HCT116 (cell line): Measurements from ENCODE around the gene ACBD7.

Source experiments
- EZH2 ChIP-seq: fragments of 200-600 bp; sonication (generic); IDR thresholded peaks from 2 replicates; pipeline ENCODE4 v1.6.1; 2017; ENCODE audit warnings: antibody characterized with exemption, mixed run types
- FOSL1 ChIP-seq: IDR thresholded peaks from 2 replicates; pipeline ENCODE4 v1.6.1; 2012; ENCODE audit warnings: low read depth
- POLR2AphosphoS5 ChIP-seq: IDR thresholded peaks from 2 replicates; pipeline ENCODE4 v1.6.1; 2011; ENCODE audit warnings: mild to moderate bottlenecking, low read depth, low read length, moderate library complexity
- RAD21 ChIP-seq: IDR thresholded peaks from 2 replicates; pipeline ENCODE4 v1.6.1; 2012; ENCODE audit warnings: low read depth, mild to moderate bottlenecking
- TCF7L2 ChIP-seq: IDR thresholded peaks from 2 replicates; pipeline ENCODE4 v1.7.0; 2011; ENCODE audit warnings: borderline replicate concordance, inconsistent platforms; ENCODE audit not compliant: insufficient read depth, insufficient read length; ENCODE audit errors: extremely low read depth
- YY1 ChIP-seq: IDR thresholded peaks from 2 replicates; pipeline ENCODE4 v1.6.1; 2011; ENCODE audit warnings: low read length, low read depth, moderate library complexity, mild to moderate bottlenecking; ENCODE audit not compliant: insufficient replicate concordance; ENCODE audit errors: extremely low read depth
- ZNF274 ChIP-seq: fragments of 200-500 bp; sonication (Bioruptor generic); IDR thresholded peaks from 2 replicates; pipeline ENCODE4 v1.6.1; 2014; ENCODE audit warnings: mild to moderate bottlenecking, low read depth, low read length, inconsistent platforms
- TF ChIP-seq, protein P1 (sequence below), 3 experiments: fragments of 200-600 bp in 1 of 3; sonication (generic) in 1 of 3; IDR thresholded peaks in 2 of 3; conservative IDR thresholded peaks in 1 of 3; 2 replicates each; pipeline ENCODE4 v1.5.1; 2012 to 2017; ENCODE audit warnings: low read depth in 2 of 3, low read length in 2 of 3, antibody characterized with exemption in 1 of 3, borderline replicate concordance in 1 of 3, control low read depth in 1 of 3, mild to moderate bottlenecking in 1 of 3, mixed read lengths in 1 of 3, mixed run types in 1 of 3, moderate library complexity in 1 of 3; ENCODE audit not compliant: insufficient read depth in 1 of 3
- TF ChIP-seq, protein P2 (sequence below): IDR thresholded peaks from 2 replicates; pipeline ENCODE4 v1.6.1; 2012
- TF ChIP-seq, protein P3 (sequence below): IDR thresholded peaks from 2 replicates; pipeline ENCODE4 v1.6.1; 2012; ENCODE audit warnings: low read depth

DNA sequence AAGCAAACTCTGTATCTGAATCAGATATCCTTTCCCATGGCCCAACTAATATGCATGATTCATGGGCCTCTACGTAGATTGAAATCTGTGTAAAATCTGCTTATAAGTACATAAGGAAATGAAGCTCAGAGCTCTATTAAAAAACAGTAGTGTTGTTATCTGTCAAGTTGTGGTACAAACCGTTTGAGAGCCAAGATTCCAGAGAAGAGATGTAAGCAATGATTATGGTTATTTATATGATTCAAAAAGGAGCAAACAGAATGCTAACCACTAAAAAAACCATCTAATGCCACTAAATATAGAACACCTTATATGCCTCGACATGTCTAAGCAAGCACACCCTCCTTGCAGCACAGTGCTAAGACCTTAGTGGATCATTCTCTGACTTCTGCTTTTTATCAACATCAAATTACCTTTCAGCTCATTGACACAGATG, 35.2 kb upstream of the ACBD7 start:
- TF ChIP-seq POLR2AphosphoS5 (no peak), EZH2 (no peak), TCF7L2 (no peak), YY1 (no peak), ZNF274 (no peak), FOSL1 (no peak), RAD21 (no peak)
- TF ChIP-seq, protein P1, sequence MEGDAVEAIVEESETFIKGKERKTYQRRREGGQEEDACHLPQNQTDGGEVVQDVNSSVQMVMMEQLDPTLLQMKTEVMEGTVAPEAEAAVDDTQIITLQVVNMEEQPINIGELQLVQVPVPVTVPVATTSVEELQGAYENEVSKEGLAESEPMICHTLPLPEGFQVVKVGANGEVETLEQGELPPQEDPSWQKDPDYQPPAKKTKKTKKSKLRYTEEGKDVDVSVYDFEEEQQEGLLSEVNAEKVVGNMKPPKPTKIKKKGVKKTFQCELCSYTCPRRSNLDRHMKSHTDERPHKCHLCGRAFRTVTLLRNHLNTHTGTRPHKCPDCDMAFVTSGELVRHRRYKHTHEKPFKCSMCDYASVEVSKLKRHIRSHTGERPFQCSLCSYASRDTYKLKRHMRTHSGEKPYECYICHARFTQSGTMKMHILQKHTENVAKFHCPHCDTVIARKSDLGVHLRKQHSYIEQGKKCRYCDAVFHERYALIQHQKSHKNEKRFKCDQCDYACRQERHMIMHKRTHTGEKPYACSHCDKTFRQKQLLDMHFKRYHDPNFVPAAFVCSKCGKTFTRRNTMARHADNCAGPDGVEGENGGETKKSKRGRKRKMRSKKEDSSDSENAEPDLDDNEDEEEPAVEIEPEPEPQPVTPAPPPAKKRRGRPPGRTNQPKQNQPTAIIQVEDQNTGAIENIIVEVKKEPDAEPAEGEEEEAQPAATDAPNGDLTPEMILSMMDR (IDR thresholded peaks at IDR 0.05 in 2 of 3, conservative IDR thresholded peaks at IDR 0.05 in 1 of 3; ENCODE audit: borderline replicate concordance in 1 of 3, insufficient read depth in 1 of 3, low read depth in 2 of 3, low read length in 2 of 3), result no peak
- TF ChIP-seq, protein P2, sequence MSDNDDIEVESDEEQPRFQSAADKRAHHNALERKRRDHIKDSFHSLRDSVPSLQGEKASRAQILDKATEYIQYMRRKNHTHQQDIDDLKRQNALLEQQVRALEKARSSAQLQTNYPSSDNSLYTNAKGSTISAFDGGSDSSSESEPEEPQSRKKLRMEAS, result no peak
- TF ChIP-seq, protein P3, sequence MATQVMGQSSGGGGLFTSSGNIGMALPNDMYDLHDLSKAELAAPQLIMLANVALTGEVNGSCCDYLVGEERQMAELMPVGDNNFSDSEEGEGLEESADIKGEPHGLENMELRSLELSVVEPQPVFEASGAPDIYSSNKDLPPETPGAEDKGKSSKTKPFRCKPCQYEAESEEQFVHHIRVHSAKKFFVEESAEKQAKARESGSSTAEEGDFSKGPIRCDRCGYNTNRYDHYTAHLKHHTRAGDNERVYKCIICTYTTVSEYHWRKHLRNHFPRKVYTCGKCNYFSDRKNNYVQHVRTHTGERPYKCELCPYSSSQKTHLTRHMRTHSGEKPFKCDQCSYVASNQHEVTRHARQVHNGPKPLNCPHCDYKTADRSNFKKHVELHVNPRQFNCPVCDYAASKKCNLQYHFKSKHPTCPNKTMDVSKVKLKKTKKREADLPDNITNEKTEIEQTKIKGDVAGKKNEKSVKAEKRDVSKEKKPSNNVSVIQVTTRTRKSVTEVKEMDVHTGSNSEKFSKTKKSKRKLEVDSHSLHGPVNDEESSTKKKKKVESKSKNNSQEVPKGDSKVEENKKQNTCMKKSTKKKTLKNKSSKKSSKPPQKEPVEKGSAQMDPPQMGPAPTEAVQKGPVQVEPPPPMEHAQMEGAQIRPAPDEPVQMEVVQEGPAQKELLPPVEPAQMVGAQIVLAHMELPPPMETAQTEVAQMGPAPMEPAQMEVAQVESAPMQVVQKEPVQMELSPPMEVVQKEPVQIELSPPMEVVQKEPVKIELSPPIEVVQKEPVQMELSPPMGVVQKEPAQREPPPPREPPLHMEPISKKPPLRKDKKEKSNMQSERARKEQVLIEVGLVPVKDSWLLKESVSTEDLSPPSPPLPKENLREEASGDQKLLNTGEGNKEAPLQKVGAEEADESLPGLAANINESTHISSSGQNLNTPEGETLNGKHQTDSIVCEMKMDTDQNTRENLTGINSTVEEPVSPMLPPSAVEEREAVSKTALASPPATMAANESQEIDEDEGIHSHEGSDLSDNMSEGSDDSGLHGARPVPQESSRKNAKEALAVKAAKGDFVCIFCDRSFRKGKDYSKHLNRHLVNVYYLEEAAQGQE, result no peak
